RWPE2 (cell line): ENCODE measurements around the gene GET4.

Experiments used
- ATAC-seq: fragments of 200-7000 bp; cut with Tn5 transposase; 3 replicates; pipeline ENCODE4 v1.9.1; 2021; ENCODE audit warnings: low read depth
- DNase-seq: peaks from one replicate; pipeline ENCODE4 v3.0.0-alpha.2; 2020; ENCODE audit warnings: low spot score
- H3K27ac ChIP-seq: fragments of 450-650 bp; 2 replicates; pipeline ENCODE4 v1.5.1; 2017; ENCODE audit warnings: mild to moderate bottlenecking; ENCODE audit not compliant: poor library complexity, severe bottlenecking
- H3K27me3 ChIP-seq: fragments of 250-450 bp; sonication (Bioruptor Pico); 2 replicates; pipeline ENCODE4 v1.5.1; 2021; ENCODE audit warnings: mild to moderate bottlenecking, moderate library complexity; ENCODE audit not compliant: insufficient read depth, poor library complexity, severe bottlenecking
- H3K36me3 ChIP-seq: fragments of 250-450 bp; sonication (Bioruptor Pico); 2 replicates; pipeline ENCODE4 v1.5.1; 2020; ENCODE audit warnings: low read depth, mild to moderate bottlenecking, moderate library complexity
- H3K4me1 ChIP-seq: fragments of 250-450 bp; sonication (Bioruptor Pico); 2 replicates; pipeline ENCODE4 v1.5.1; 2021; ENCODE audit warnings: mild to moderate bottlenecking, moderate library complexity; ENCODE audit not compliant: insufficient read depth, poor library complexity, severe bottlenecking
- H3K4me3 ChIP-seq: fragments of 250-450 bp; sonication (Bioruptor Pico); 2 replicates; pipeline ENCODE4 v1.5.1; 2021; ENCODE audit warnings: mild to moderate bottlenecking, moderate library complexity; ENCODE audit not compliant: severe bottlenecking
- H3K9me3 ChIP-seq: fragments of 250-450 bp; sonication (Bioruptor Pico); 2 replicates; pipeline ENCODE4 v1.5.1; 2021; ENCODE audit warnings: mild to moderate bottlenecking, moderate library complexity; ENCODE audit not compliant: severe bottlenecking
- CTCF ChIP-seq: fragments of 450-650 bp; IDR thresholded peaks from one replicate; pipeline ENCODE4 v1.5.1; 2017; ENCODE audit warnings: mild to moderate bottlenecking, moderate library complexity; ENCODE audit not compliant: poor library complexity, severe bottlenecking

GET4 gene

GRCh38 chr7:873367-874002, 2.9 kb upstream of the GET4 start:
- peaks cover 64% of the 10 kb centered on the region for H3K36me3 ChIP-seq
- H3K4me1 ChIP-seq = peaks cover 6% of the 10 kb centered on the region
- no peaks in the 10 kb centered on the region for H3K27me3 ChIP-seq
- no peak overlapping the region for H3K4me3 ChIP-seq
- ATAC-seq (peak; percentile 31), DNase-seq (peak; percentile 68)
- no peaks in the 10 kb centered on the region for H3K9me3 ChIP-seq
- peak overlapping the region; percentile 9 for H3K27ac ChIP-seq
- TF ChIP-seq CTCF = peak; percentile 96

GRCh38 chr7:874031-874749, 2.2 kb upstream of the GET4 start:
- no peak for ATAC-seq
- Histone ChIP-seq H3K4me3 (no peak overlapping the region), H3K9me3 (no peaks in the 10 kb centered on the region), H3K27me3 (no peaks in the 10 kb centered on the region), H3K4me1 (peaks cover 6% of the 10 kb centered on the region), H3K27ac (peak overlapping the region; percentile 9), H3K36me3 (peaks cover 72% of the 10 kb centered on the region)
- DNase-seq = no peak
- TF ChIP-seq CTCF = no peak

GRCh38 chr7:875051-875450, 1.3 kb upstream of the GET4 start:
- H3K27ac ChIP-seq = no peak overlapping the region
- H3K4me1 ChIP-seq = peaks cover 6% of the 10 kb centered on the region
- no peak for DNase-seq

GRCh38 chr7:875476-876076, 778 bp upstream of the GET4 start:
- Histone ChIP-seq H3K4me3 (peak overlapping the region; percentile 28), H3K27me3 (no peaks in the 10 kb centered on the region), H3K9me3 (no peaks in the 10 kb centered on the region), H3K36me3 (peaks cover 68% of the 10 kb centered on the region), H3K27ac (no peak overlapping the region), H3K4me1 (peaks cover 6% of the 10 kb centered on the region)
- DNase-seq (peak; percentile 67), ATAC-seq (no peak)
- no peak for TF ChIP-seq CTCF

More at GRCh38 chr7:875051-875450, 1.3 kb upstream of the GET4 start:
- ATAC-seq = no peak
- TF ChIP-seq CTCF = no peak
- Histone ChIP-seq H3K4me3 (no peak overlapping the region), H3K27me3 (no peaks in the 10 kb centered on the region), H3K9me3 (no peaks in the 10 kb centered on the region), H3K36me3 (peaks cover 73% of the 10 kb centered on the region)
